IMR-90 (cell line): Measurements from ENCODE around the gene LAMA5. TPM values are rescaled to one million over a fixed set of nuclear protein-coding genes. Genes with fewer than 3 reads are reported as not detected.

Source experiments
- ATAC-seq: fragments of 200-7000 bp; cut with Tn5 transposase; 2 replicates; pipeline ENCODE4 v1.9.1; 2020; ENCODE audit warnings: low read depth, mild to moderate bottlenecking, moderate library complexity
- BruUV-seq: library from RNA; stranded (reverse); fragments of 400-500 nt; replicated peaks from 2 replicates; lab custom pipeline; 2021; lab: Mats Ljungman, UMichigan
- CTCF ChIA-PET: fragments of 300-600 bp; formaldehyde crosslinking; extraction: SDS; loops from one replicate; lab custom pipeline; 2021; ENCODE audit warnings: antibody characterized with exemption; lab: Yijun Ruan, JAX
- POLR2A ChIA-PET: fragments of 300-600 bp; sonication (Branson Sonifier 250); formaldehyde crosslinking; loops from one replicate; lab custom pipeline; 2022; ENCODE audit warnings: antibody characterized with exemption; ENCODE audit not compliant: unreplicated experiment; lab: Charles Lee
- DNase-seq: peaks from one replicate; pipeline ENCODE4 v3.0.0; 2013
- H2AFZ ChIP-seq: replicated peaks from 2 replicates; pipeline ENCODE3; 2013; ENCODE audit warnings: low read length, mild to moderate bottlenecking; ENCODE audit not compliant: poor library complexity
- H2AK5ac ChIP-seq: 2 replicates; pipeline ENCODE4 v1.6.1; 2013; ENCODE audit warnings: low read depth, low read length, inconsistent platforms
- H2AK9ac ChIP-seq: replicated peaks from 2 replicates; pipeline ENCODE3; 2013; ENCODE audit warnings: mild to moderate bottlenecking, low read depth, low read length, moderate library complexity; ENCODE audit not compliant: poor library complexity
- H2BK120ac ChIP-seq: 2 replicates; pipeline ENCODE4 v1.6.1; 2013; ENCODE audit warnings: low read depth, low read length, inconsistent platforms
- H2BK15ac ChIP-seq: 3 replicates; pipeline ENCODE4 v1.6.1; 2013; ENCODE audit warnings: low read depth, low read length, inconsistent platforms
- H2BK20ac ChIP-seq: 2 replicates; pipeline ENCODE4 v1.6.1; 2013; ENCODE audit warnings: low read depth, mild to moderate bottlenecking, inconsistent platforms, low read length, moderate library complexity
- H2BK5ac ChIP-seq: 2 replicates; pipeline ENCODE4 v1.6.1; 2013; ENCODE audit warnings: mild to moderate bottlenecking, low read depth, low read length, inconsistent platforms; ENCODE audit not compliant: poor library complexity, severe bottlenecking
- H3K14ac ChIP-seq: replicated peaks from 2 replicates; pipeline ENCODE4 v1.6.1; 2013; ENCODE audit warnings: low read depth, low read length, inconsistent platforms
- H3K18ac ChIP-seq: 2 replicates; pipeline ENCODE4 v1.6.1; 2013; ENCODE audit warnings: low read depth, low read length, control low read depth
- H3K23ac ChIP-seq: 2 replicates; pipeline ENCODE4 v1.6.1; 2013; ENCODE audit warnings: low read depth, low read length, inconsistent platforms
- H3K27ac ChIP-seq: 2 replicates; pipeline ENCODE4 v1.5.1; 2013; ENCODE audit warnings: mild to moderate bottlenecking, control low read depth, low read length; ENCODE audit not compliant: insufficient read depth
- H3K27me3 ChIP-seq: 2 replicates; pipeline ENCODE4 v1.6.1; 2013; ENCODE audit warnings: low read length; ENCODE audit not compliant: control insufficient read depth, insufficient read depth
- H3K36me3 ChIP-seq: 2 replicates; pipeline ENCODE4 v1.6.1; 2013; ENCODE audit warnings: low read length, mixed read lengths; ENCODE audit not compliant: control insufficient read depth, insufficient read depth
- H3K4ac ChIP-seq: 2 replicates; pipeline ENCODE4 v1.6.1; 2013; ENCODE audit warnings: low read depth, low read length, inconsistent platforms
- H3K4me1 ChIP-seq: 2 replicates; pipeline ENCODE4 v1.6.1; 2013; ENCODE audit warnings: low read length, mixed read lengths; ENCODE audit not compliant: control insufficient read depth, insufficient read depth
- H3K4me2 ChIP-seq: 2 replicates; pipeline ENCODE4 v1.6.1; 2013; ENCODE audit warnings: low read depth, mild to moderate bottlenecking, control low read depth, low read length, moderate library complexity
- H3K4me3 ChIP-seq: 2 replicates; pipeline ENCODE4 v1.5.1; 2013; ENCODE audit warnings: low read depth, mild to moderate bottlenecking, control low read depth, low read length, moderate library complexity; ENCODE audit not compliant: insufficient read depth
- H3K56ac ChIP-seq: 2 replicates; pipeline ENCODE4 v1.6.1; 2013; ENCODE audit warnings: low read length, inconsistent platforms; ENCODE audit not compliant: insufficient read depth; ENCODE audit errors: extremely low read depth
- H3K79me1 ChIP-seq, 2 experiments: 2 replicates each; pipeline ENCODE4 v1.6.1; 2013; ENCODE audit warnings: low read length in 2 of 2, inconsistent platforms in 1 of 2, low read depth in 1 of 2
- H3K9ac ChIP-seq: 2 replicates; pipeline ENCODE4 v1.6.1; 2013; ENCODE audit warnings: low read depth, low read length, control low read depth
- H3K9me1 ChIP-seq: 2 replicates; pipeline ENCODE4 v1.6.1; 2013; ENCODE audit warnings: low read length, inconsistent platforms; ENCODE audit not compliant: insufficient read depth
- H3K9me3 ChIP-seq: 2 replicates; pipeline ENCODE4 v1.6.1; 2013; ENCODE audit warnings: low read length; ENCODE audit not compliant: control insufficient read depth, insufficient read depth
- H4K20me1 ChIP-seq: 2 replicates; pipeline ENCODE4 v1.6.1; 2013; ENCODE audit warnings: low read length, inconsistent platforms; ENCODE audit not compliant: insufficient read depth
- H4K5ac ChIP-seq: 2 replicates; pipeline ENCODE4 v1.6.1; 2013; ENCODE audit warnings: mild to moderate bottlenecking, low read depth, low read length, control low read depth
- H4K8ac ChIP-seq, 2 experiments: 2 replicates each; pipeline ENCODE4 v1.6.1; 2013; ENCODE audit warnings: low read depth in 2 of 2, low read length in 2 of 2, control low read depth in 1 of 2, inconsistent platforms in 1 of 2
- H4K91ac ChIP-seq: 2 replicates; pipeline ENCODE4 v1.6.1; 2013; ENCODE audit warnings: low read depth, low read length, inconsistent platforms; ENCODE audit not compliant: insufficient read depth
- CHD1 ChIP-seq: IDR thresholded peaks from 2 replicates; pipeline ENCODE4 v1.6.1; 2012; ENCODE audit warnings: low read depth, low read length, improper control_type of control experiment
- FOS ChIP-seq: fragments of 150-350 bp; IDR thresholded peaks from 2 replicates; pipeline ENCODE4 v1.6.1; 2016; ENCODE audit warnings: low read depth, low read length
- MAFK ChIP-seq: IDR thresholded peaks from 2 replicates; pipeline ENCODE4 v1.6.1; 2012; ENCODE audit warnings: low read depth, low read length, improper control_type of control experiment
- MAZ ChIP-seq: IDR thresholded peaks from 2 replicates; pipeline ENCODE4 v1.6.1; 2012; ENCODE audit warnings: low read depth, mild to moderate bottlenecking, low read length, improper control_type of control experiment, moderate library complexity, borderline replicate concordance
- NFE2L2 ChIP-seq: fragments of 150-350 bp; IDR thresholded peaks from 2 replicates; pipeline ENCODE4 v1.6.1; 2016; ENCODE audit warnings: low read depth, mild to moderate bottlenecking, low read length
- RAD21 ChIP-seq: IDR thresholded peaks from 2 replicates; pipeline ENCODE4 v1.6.1; 2012; ENCODE audit warnings: low read length, improper control_type of control experiment
- RFX5 ChIP-seq: IDR thresholded peaks from 2 replicates; pipeline ENCODE4 v1.8.0; 2012; ENCODE audit warnings: low read depth, mild to moderate bottlenecking, low read length, moderate library complexity
- SMC3 ChIP-seq: fragments of 150-350 bp; IDR thresholded peaks from 2 replicates; pipeline ENCODE4 v1.6.1; 2016; ENCODE audit warnings: low read depth, mild to moderate bottlenecking, antibody characterized with exemption, low read length, moderate library complexity
- WGBS, 2 experiments: methylation state at CpG; one replicate each; pipeline versions ENCODE4 v1.1.5 to v1.1.7; 2013; ENCODE audit warnings: missing lambda C conversion rate in 2 of 2; ENCODE audit not compliant: insufficient read length in 1 of 2; ENCODE audit errors: extremely low coverage in 2 of 2; 5-methylcytosine and 5-hydroxymethylcytosine counted together
- dilution Hi-C: fragments of 300-500 bp; cut with HindIII; formaldehyde crosslinking; loops from one replicate; pipeline ENCODE4 v1.14.3; 2018; ENCODE audit warnings: low sequenced_read_pairs; ENCODE audit not compliant: unreplicated experiment
- in situ Hi-C: fragments of 300-500 bp; cut with MboI; formaldehyde crosslinking; loops from 3 replicates; pipeline ENCODE4 v1.14.3; 2019; ENCODE audit warnings: low sequenced_read_pairs, inconsistent platforms, mixed read lengths
- intact Hi-C: fragments of 100-400 bp; cut with micrococcal nuclease; formaldehyde crosslinking; loops from 2 replicates; pipeline ENCODE4 v1.10.0; 2022
- polyA plus RNA-seq, 3 experiments: library from polyadenylated mRNA; depleted of rRNA; stranded (reverse); fragments of >200 nt; gene quantifications; 2 replicates each; pipeline ENCODE4 v1.2.3, GENCODE V29; 2012; ENCODE audit warnings: low replicate concordance in 1 of 3
- total RNA-seq: library from RNA; depleted of rRNA; stranded (reverse); fragments of >200 nt; gene quantifications from 2 replicates; pipeline ENCODE4 v1.2.3, GENCODE V29; 2012
- TF ChIP-seq, protein P1 (sequence below): conservative IDR thresholded peaks from 2 replicates; pipeline ENCODE4 v1.5.1; 2012; ENCODE audit warnings: mild to moderate bottlenecking, low read depth, low read length, improper control_type of control experiment
- TF ChIP-seq, protein P2 (sequence below): fragments of 150-350 bp; IDR thresholded peaks from 2 replicates; pipeline ENCODE4 v1.6.1; 2016; ENCODE audit warnings: low read depth, mild to moderate bottlenecking, low read length, moderate library complexity, borderline replicate concordance

Gene LAMA5
- total and polyA plus RNA-seq, 2 of the 4 experiments (the other 2 are of a cell fraction), result 0.90 to 7.3 TPM

DNA sequence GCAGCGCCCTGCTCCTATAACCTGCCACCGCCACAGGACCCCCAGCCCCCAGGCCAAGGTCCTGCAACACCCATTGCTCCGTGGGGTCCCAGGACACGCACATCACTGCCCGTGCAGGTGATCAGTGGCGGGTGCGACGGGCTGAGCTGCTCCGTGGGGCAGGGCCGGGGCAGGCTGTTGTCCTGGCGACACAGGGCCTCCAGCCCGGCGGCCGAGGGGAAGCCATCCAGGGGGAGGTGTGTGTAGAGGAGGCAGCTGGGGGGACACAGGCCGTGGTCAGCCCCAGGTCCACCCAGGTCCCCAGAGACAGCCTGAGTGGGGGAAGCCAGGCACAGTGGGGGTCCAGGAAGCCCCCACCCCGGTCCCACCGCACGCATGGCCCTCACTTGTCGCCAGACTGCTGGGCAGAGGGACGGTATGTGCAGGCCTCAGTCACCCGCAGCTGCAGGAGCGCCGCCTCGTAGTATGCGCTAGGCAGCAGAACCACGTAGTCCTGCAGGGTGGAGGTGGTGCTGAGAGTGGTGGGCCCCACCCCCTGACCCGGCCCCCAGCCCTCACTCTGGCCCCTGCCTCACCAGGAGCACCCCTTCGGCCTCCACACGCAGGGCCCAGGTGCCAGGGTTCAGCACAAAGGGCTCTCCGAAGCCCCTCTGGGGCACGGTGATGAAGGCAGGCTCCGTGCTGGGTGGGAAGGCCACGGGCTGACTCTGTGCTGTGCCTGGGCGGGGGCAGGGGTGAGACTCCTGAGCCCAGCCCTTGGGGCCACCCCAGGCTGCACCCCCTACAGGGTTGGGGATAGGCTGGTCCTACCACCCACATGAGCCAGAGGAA lies 33.9 kb downstream of the LAMA5 start:
- intact Hi-C loops, result no loop called here
- 90% methylated on average over 6 of the region's 34 CpGs; no CpG with 5 or more reads in 1 of the 2 experiments for WGBS, 2 experiments
- H3K27ac ChIP-seq, result no peak overlapping the region

More for the DNA sequence above, 33.9 kb downstream of the LAMA5 start:
- Histone ChIP-seq H4K8ac (no peak overlapping the region), H2BK15ac (no peak overlapping the region), H2BK5ac (no peak overlapping the region), H3K27me3 (no peaks in the 10 kb centered on the region), H3K9ac (no peak overlapping the region), H4K5ac (no peak overlapping the region), H3K4me3 (no peak overlapping the region), H2BK20ac (no peak overlapping the region), H3K36me3 (peaks cover 38% of the 10 kb centered on the region), H2BK120ac (no peak overlapping the region), H3K18ac (no peak overlapping the region), H3K56ac (no peak overlapping the region), H2AK5ac (no peak overlapping the region), H3K4me1 (no peaks in the 10 kb centered on the region), H4K91ac (no peak overlapping the region), H3K9me3 (no peaks in the 10 kb centered on the region), H3K14ac (no peak overlapping the region), H4K20me1 (no peaks in the 10 kb centered on the region; the same call in 1 of the 2 replicates), H2AFZ (no peak overlapping the region), H3K23ac (no peak overlapping the region), H3K79me1 (no peaks in the 10 kb centered on the region), H3K9me1 (no peaks in the 10 kb centered on the region), H3K4ac (no peak overlapping the region), H2AK9ac (no peak overlapping the region), H3K4me2 (no peak overlapping the region)
- ATAC-seq (no peak), DNase-seq (no peak)
- ChIA-PET POLR2A (no interaction called here), CTCF (no interaction called here)
- TSS peak; percentile 74 for BruUV-seq
- in situ Hi-C loops (no loop called here), dilution Hi-C loops (no loop called here)
- no peak for TF ChIP-seq SMC3
- TF ChIP-seq, protein P1, sequence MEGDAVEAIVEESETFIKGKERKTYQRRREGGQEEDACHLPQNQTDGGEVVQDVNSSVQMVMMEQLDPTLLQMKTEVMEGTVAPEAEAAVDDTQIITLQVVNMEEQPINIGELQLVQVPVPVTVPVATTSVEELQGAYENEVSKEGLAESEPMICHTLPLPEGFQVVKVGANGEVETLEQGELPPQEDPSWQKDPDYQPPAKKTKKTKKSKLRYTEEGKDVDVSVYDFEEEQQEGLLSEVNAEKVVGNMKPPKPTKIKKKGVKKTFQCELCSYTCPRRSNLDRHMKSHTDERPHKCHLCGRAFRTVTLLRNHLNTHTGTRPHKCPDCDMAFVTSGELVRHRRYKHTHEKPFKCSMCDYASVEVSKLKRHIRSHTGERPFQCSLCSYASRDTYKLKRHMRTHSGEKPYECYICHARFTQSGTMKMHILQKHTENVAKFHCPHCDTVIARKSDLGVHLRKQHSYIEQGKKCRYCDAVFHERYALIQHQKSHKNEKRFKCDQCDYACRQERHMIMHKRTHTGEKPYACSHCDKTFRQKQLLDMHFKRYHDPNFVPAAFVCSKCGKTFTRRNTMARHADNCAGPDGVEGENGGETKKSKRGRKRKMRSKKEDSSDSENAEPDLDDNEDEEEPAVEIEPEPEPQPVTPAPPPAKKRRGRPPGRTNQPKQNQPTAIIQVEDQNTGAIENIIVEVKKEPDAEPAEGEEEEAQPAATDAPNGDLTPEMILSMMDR, result no peak
- TF ChIP-seq NFE2L2, result no peak
- TF ChIP-seq, protein P2, sequence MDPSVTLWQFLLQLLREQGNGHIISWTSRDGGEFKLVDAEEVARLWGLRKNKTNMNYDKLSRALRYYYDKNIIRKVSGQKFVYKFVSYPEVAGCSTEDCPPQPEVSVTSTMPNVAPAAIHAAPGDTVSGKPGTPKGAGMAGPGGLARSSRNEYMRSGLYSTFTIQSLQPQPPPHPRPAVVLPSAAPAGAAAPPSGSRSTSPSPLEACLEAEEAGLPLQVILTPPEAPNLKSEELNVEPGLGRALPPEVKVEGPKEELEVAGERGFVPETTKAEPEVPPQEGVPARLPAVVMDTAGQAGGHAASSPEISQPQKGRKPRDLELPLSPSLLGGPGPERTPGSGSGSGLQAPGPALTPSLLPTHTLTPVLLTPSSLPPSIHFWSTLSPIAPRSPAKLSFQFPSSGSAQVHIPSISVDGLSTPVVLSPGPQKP, result no peak
- TF ChIP-seq MAFK, result no peak
- no peak for TF ChIP-seq FOS
- no peak for TF ChIP-seq RFX5
- no peak for TF ChIP-seq MAZ
- no peak for TF ChIP-seq RAD21
- no peak for TF ChIP-seq CHD1
